ENCODE measurements around the gene LEO1.
A peak's percentile ranks its signal among the peaks of the same experiment; 100 is the strongest.

The LEO1 gene

GRCh38 chr15:51971375-51972133, at the start of gene LEO1:
TSS of gene LEO1 (minus strand) at chr15:51971778. CDS start at chr15:51971745, 33 bp downstream.
- peak; percentile 76 for DNase-seq

DNA sequence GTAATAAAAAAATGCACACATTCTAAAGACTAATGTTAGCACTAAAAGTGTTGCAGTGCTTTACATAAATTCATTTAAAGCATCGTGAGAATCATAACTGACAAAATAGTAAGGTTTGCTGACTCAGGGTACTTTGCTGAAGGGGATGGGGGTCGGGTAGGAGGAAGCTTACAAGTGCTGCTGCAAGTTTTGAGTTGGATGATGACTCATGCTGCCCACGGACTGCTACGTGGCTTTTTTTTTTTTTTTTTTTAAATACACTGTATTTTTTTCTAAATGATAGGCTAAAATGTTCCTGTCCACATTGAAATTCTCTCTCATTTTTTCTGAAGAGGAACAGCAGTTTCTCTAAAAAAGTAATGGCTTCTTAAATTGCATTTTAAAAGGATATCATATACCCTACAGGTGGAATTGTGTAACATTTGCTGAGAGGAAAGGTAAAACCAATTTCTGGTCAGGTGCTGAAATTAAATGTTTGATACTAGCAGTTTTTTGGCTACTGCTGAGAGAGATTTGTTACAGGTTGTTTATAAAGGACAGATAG, 49.6 kb upstream of the LEO1 start:
- peak; percentile 4 for DNase-seq

- no peak for DNase-seq
These were observed 48.9 kb upstream of the LEO1 start for GRCh38 chr15:52020221-52021085.

- peak; percentile 7 for DNase-seq
These were observed 48.0 kb upstream of the LEO1 start for GRCh38 chr15:52019394-52020220.

DNA sequence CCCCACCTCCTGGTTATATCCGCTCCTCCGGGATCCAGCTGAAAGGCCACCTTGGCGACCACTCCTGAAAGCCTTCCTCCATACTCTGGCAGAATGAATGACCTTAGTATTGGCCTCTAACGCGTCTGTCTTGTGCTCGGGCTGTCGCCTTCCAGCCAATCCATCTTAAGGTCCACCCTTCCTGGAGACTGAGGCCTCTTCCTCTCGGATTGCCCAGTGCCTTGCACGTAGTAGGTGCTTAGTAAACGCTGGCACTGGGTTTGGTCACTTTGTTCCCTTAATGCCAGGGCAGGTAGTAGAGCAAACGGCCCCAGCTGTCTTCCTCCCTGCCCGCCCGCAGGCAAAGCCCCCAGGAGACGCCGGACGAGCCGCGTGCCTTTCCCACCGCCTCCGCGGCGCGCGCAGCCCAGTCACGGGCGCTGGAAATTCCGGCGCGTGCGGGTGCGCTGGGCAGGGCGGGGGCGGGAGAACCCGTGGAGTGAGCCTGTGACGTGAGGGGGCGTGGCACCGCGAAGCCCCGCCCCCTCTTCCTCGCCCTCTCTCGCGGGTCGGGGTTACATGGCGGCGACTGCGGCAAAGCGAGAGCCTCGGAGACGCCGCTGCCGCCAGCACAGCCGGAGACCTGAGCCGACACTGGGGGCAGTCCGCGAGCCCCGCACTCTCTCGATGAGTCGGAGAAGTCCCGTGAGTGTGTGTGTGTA, 47.3 kb upstream of the LEO1 start, which contains the start of gene MAPK6:
Gene MAPK6 (plus strand): TSS at position 527 of the 701 bp plus-strand sequence. CDS start 27,242 bp downstream, outside the sequence.
- DNase-seq: peak; percentile 40

GRCh38 chr15:52018244-52018643, 46.7 kb upstream of the LEO1 start:
- DNase-seq: no peak

GRCh38 chr15:52016316-52016715, 44.7 kb upstream of the LEO1 start:
- DNase-seq: no peak

- DNase-seq: no peak
These were observed 43.0 kb upstream of the LEO1 start for GRCh38 chr15:52014616-52015015.

GRCh38 chr15:52013151-52013791, 41.7 kb upstream of the LEO1 start:
- DNase-seq: no peak

DNA sequence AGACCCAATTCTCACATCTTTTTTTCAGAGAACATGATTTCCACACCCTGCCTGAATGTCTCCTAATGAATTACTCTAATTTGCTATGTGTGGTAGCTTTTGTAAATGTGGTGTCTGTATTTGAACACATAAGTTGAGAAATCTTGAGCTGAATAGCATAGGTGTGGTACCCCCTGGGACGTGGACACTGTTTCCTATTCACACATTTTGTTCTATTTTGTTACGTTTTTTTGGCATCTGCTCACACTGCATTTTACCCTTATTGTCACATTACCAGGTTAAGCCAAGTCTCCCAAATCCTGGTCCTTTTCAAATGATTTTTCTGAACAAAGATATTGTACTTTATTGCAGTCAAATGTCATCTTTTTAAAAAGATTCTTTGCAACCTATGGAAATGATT, 40.6 kb upstream of the LEO1 start:
- DNase-seq: no peak

DNA sequence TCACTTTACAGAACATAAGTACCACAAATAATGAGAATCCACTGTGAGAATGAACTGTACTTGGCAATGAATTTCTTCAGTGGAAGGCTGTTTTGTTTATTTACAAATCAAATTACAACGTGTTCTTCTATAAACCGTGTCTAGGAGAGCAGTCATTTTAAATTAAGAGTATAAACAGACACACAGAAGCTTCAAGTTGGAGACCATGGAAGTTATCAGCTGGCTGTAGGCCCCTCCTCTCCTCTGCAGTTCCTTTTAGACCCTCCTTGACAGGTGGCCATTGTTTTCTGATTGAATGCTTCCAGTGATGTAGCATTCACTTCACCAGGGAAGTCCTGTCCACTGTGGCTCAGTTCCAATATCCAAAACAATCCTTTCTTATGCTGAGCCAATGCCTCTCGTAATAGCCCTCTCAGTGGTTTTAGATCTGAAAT, 40.1 kb upstream of the LEO1 start:
- peak; percentile 62 for DNase-seq

GRCh38 chr15:52010633-52011595, 39.3 kb upstream of the LEO1 start:
- DNase-seq: peak; percentile 62

DNA sequence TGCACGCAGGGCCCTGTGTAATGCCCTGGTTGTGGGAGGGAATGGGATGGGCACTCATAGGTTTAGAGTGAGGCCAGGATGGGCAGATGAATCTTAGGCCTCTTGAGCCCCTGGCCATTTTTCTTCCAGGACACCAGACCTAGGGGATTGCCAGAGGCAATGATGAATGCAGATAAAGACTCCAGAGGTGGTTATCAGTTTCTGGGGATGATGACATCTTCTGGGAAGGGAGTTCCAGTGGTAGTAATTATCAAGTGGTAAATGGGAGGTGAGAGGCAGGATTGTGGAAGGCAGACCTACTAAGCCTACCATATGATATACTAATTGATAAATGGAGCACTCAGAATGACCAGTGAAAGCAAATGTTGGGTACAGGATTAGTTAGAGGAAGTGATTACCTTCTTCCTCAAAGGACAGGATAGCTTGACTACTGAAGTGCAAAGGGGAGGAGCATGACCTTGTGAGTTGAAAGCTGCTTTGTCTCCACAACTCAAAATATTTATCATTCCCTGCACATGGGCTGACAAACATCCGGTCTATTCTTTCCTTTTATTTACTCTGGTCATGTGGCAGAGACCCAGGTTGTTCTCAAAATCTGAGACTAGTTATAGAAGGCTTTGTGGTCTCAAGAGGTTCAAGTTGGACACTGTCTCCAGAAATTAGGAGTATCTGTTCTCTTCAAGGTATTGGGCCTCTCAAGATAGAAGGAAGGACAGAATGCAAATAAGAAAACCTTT, 37.3 kb upstream of the LEO1 start:
- DNase-seq: no peak

- DNase-seq: no peak
These were observed 36.8 kb upstream of the LEO1 start for GRCh38 chr15:52008359-52008697.

- peak; percentile 41 for DNase-seq
These were observed 35.2 kb upstream of the LEO1 start for GRCh38 chr15:52006702-52007340.

- DNase-seq: no peak
These were observed 34.4 kb upstream of the LEO1 start for GRCh38 chr15:52005748-52006701.

DNA sequence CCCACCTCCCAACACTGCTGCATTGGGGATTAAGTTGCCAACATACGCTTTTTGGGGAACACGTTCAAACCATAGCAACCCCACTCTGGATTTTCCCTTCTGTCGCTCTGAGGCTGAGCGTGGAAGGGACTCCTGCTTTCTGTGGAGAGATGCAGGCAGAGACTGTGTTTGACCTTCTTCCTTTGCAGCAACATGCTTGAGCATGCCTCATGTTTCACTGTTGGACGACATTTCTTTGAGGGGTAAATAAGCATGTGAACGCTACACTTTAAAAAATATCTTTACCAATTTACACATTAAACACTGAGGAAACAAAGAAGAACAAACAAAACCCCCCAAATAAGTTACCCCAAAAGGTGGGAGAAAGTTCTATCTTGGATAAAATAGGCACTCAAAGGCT, 33.2 kb upstream of the LEO1 start:
- DNase-seq: no peak

GRCh38 chr15:52003710-52004109, 32.1 kb upstream of the LEO1 start:
- no peak for DNase-seq
